ENCODE measurements around the gene SRSF3. TPM values are rescaled to one million over a fixed set of nuclear protein-coding genes. Genes with fewer than 3 reads are reported as not detected.
"Not testable (repeated sequence)": the region's sequence is repeated elsewhere in the genome, so short reads cannot be mapped to it uniquely, and the experiment has no call there.

The SRSF3 gene
- polyA plus RNA-seq, 4 donors = 115 to 400 (median 219) TPM

GRCh38 chr6:36580184-36580526 lies 14.0 kb upstream of the SRSF3 start:
- H3K27me3 ChIP-seq (ENCODE audit: control insufficient read depth in 3 of 3, insufficient read depth in 3 of 3, low read length in 3 of 3) = no peaks in the 10 kb centered on the region

GRCh38 chr6:36581716-36582115 lies 12.4 kb upstream of the SRSF3 start:
- Histone ChIP-seq H3K36me3 (ENCODE audit: control insufficient read depth in 3 of 3, insufficient read depth in 2 of 3, low read depth in 1 of 3, low read length in 3 of 3) (no peaks in the 10 kb centered on the region), H3K9me3 (ENCODE audit: control insufficient read depth in 2 of 2, insufficient read depth in 1 of 2, low read depth in 1 of 2, low read length in 1 of 2) (no peaks in the 10 kb centered on the region), H3K27ac (ENCODE audit: low read depth in 1 of 3, low read length in 2 of 3) (no peak overlapping the region), H3K27me3 (ENCODE audit: control insufficient read depth in 3 of 3, insufficient read depth in 3 of 3, low read length in 3 of 3) (no peaks in the 10 kb centered on the region), H3K4me1 (ENCODE audit: control insufficient read depth in 3 of 3, insufficient read depth in 2 of 3, low read depth in 1 of 3, low read length in 2 of 3) (peaks cover 0 to 7% (median 3%) of the 10 kb centered on the region in 3 donors), H3K4me3 (ENCODE audit: low read depth in 1 of 3, low read length in 3 of 3) (no peak overlapping the region)
- DNase-seq = no peak
- 80 to 91% (median 85%) methylated on average over 4 of the region's 4 CpGs for WGBS, 3 donors
- no peak for FAIRE-seq

More at GRCh38 chr6:36580184-36580526, 14.0 kb upstream of the SRSF3 start:
- Histone ChIP-seq H3K27ac (ENCODE audit: low read depth in 1 of 3, low read length in 2 of 3) (peak overlapping the region in 2 of 3 donors; percentile 3 to 38), H3K4me3 (ENCODE audit: low read depth in 1 of 3, low read length in 3 of 3) (no peak overlapping the region), H3K4me1 (ENCODE audit: control insufficient read depth in 3 of 3, insufficient read depth in 2 of 3, low read depth in 1 of 3, low read length in 2 of 3) (peaks cover 0 to 7% (median 3%) of the 10 kb centered on the region in 3 donors), H3K9me3 (ENCODE audit: control insufficient read depth in 2 of 2, insufficient read depth in 1 of 2, low read depth in 1 of 2, low read length in 1 of 2) (no peaks in the 10 kb centered on the region), H3K36me3 (ENCODE audit: control insufficient read depth in 3 of 3, insufficient read depth in 2 of 3, low read depth in 1 of 3, low read length in 3 of 3) (no peaks in the 10 kb centered on the region)
- no peak for DNase-seq
- 73 to 75% (median 73%) methylated on average over 8 of the region's 8 CpGs for WGBS, 3 donors
- no peak for FAIRE-seq

GRCh38 chr6:36586606-36587005 lies 7.6 kb upstream of the SRSF3 start:
- Histone ChIP-seq H3K27me3 (ENCODE audit: control insufficient read depth in 3 of 3, insufficient read depth in 3 of 3, low read length in 3 of 3) (no peaks in the 10 kb centered on the region), H3K4me1 (ENCODE audit: control insufficient read depth in 3 of 3, insufficient read depth in 2 of 3, low read depth in 1 of 3, low read length in 2 of 3) (no peaks in the 10 kb centered on the region), H3K36me3 (ENCODE audit: control insufficient read depth in 3 of 3, insufficient read depth in 2 of 3, low read depth in 1 of 3, low read length in 3 of 3) (no peaks in the 10 kb centered on the region), H3K27ac (ENCODE audit: low read depth in 1 of 3, low read length in 2 of 3) (no peak overlapping the region), H3K9me3 (ENCODE audit: control insufficient read depth in 2 of 2, insufficient read depth in 1 of 2, low read depth in 1 of 2, low read length in 1 of 2) (no peaks in the 10 kb centered on the region), H3K4me3 (ENCODE audit: low read depth in 1 of 3, low read length in 3 of 3) (no peak overlapping the region)
- DNase-seq (no peak), FAIRE-seq (no peak)
- WGBS, 3 donors = 74 to 94% (median 93%) methylated on average over 1 of the region's 1 CpG

- H3K4me3 ChIP-seq (ENCODE audit: low read depth in 1 of 3, low read length in 3 of 3); H3K9me3 ChIP-seq (ENCODE audit: control insufficient read depth in 2 of 2, insufficient read depth in 1 of 2, low read depth in 1 of 2, low read length in 1 of 2); H3K4me1 ChIP-seq (ENCODE audit: control insufficient read depth in 3 of 3, insufficient read depth in 2 of 3, low read depth in 1 of 3, low read length in 2 of 3); H3K27ac ChIP-seq (ENCODE audit: low read depth in 1 of 3, low read length in 2 of 3); DNase-seq; FAIRE-seq; H3K27me3 ChIP-seq (ENCODE audit: control insufficient read depth in 3 of 3, insufficient read depth in 3 of 3, low read length in 3 of 3); H3K36me3 ChIP-seq (ENCODE audit: control insufficient read depth in 3 of 3, insufficient read depth in 2 of 3, low read depth in 1 of 3, low read length in 3 of 3): not testable (repeated sequence)
- WGBS, 3 donors = 95 to 97% (median 96%) methylated on average over 9 of the region's 9 CpGs
These were observed 5.1 kb upstream of the SRSF3 start for GRCh38 chr6:36589025-36589400.

- FAIRE-seq (no peak), DNase-seq (peak; percentile 64 to 67)
- no peak overlapping the region for H3K4me3 ChIP-seq (ENCODE audit: low read depth in 1 of 3, low read length in 3 of 3)
- H3K27ac ChIP-seq (ENCODE audit: low read depth in 1 of 3, low read length in 2 of 3) = no peak overlapping the region
- no peaks in the 10 kb centered on the region for H3K36me3 ChIP-seq (ENCODE audit: control insufficient read depth in 3 of 3, insufficient read depth in 2 of 3, low read depth in 1 of 3, low read length in 3 of 3)
- H3K4me1 ChIP-seq (ENCODE audit: control insufficient read depth in 3 of 3, insufficient read depth in 2 of 3, low read depth in 1 of 3, low read length in 2 of 3) = peaks cover 0 to 6% (median 0%) of the 10 kb centered on the region in 3 donors
- WGBS, 3 donors = 19 to 64% (median 20%) methylated on average over 1 of the region's 1 CpG
- H3K27me3 ChIP-seq (ENCODE audit: control insufficient read depth in 3 of 3, insufficient read depth in 3 of 3, low read length in 3 of 3) = no peaks in the 10 kb centered on the region
- no peaks in the 10 kb centered on the region for H3K9me3 ChIP-seq (ENCODE audit: control insufficient read depth in 2 of 2, insufficient read depth in 1 of 2, low read depth in 1 of 2, low read length in 1 of 2)
These were observed 3.9 kb upstream of the SRSF3 start for GRCh38 chr6:36590237-36590636.

- Histone ChIP-seq H3K4me1 (ENCODE audit: control insufficient read depth in 3 of 3, insufficient read depth in 2 of 3, low read depth in 1 of 3, low read length in 2 of 3) (peaks cover 0 to 6% (median 0%) of the 10 kb centered on the region in 3 donors), H3K36me3 (ENCODE audit: control insufficient read depth in 3 of 3, insufficient read depth in 2 of 3, low read depth in 1 of 3, low read length in 3 of 3) (peaks cover 3 to 7% (median 3%) of the 10 kb centered on the region in 3 donors), H3K27ac (ENCODE audit: low read depth in 1 of 3, low read length in 2 of 3) (no peak overlapping the region), H3K9me3 (ENCODE audit: control insufficient read depth in 2 of 2, insufficient read depth in 1 of 2, low read depth in 1 of 2, low read length in 1 of 2) (no peaks in the 10 kb centered on the region), H3K27me3 (ENCODE audit: control insufficient read depth in 3 of 3, insufficient read depth in 3 of 3, low read length in 3 of 3) (no peaks in the 10 kb centered on the region), H3K4me3 (ENCODE audit: low read depth in 1 of 3, low read length in 3 of 3) (no peak overlapping the region)
- FAIRE-seq (no peak), DNase-seq (no peak)
- WGBS, 3 donors = 69 to 88% (median 76%) methylated on average over 12 of the region's 12 CpGs
These were observed 1.9 kb upstream of the SRSF3 start for GRCh38 chr6:36592221-36592655.

- H3K27ac ChIP-seq (ENCODE audit: low read depth in 1 of 3, low read length in 2 of 3) = peak overlapping the region; percentile 97 to 99 (median 98)
- H3K36me3 ChIP-seq (ENCODE audit: control insufficient read depth in 3 of 3, insufficient read depth in 2 of 3, low read depth in 1 of 3, low read length in 3 of 3) = peaks cover 10 to 18% (median 12%) of the 10 kb centered on the region in 3 donors
- no peaks in the 10 kb centered on the region for H3K27me3 ChIP-seq (ENCODE audit: control insufficient read depth in 3 of 3, insufficient read depth in 3 of 3, low read length in 3 of 3)
- DNase-seq (peak; percentile 79 to 88), FAIRE-seq (no peak)
- 1 to 4% (median 3%) methylated on average over 15 of the region's 15 CpGs for WGBS, 3 donors
- H3K4me1 ChIP-seq (ENCODE audit: control insufficient read depth in 3 of 3, insufficient read depth in 2 of 3, low read depth in 1 of 3, low read length in 2 of 3) = peaks cover 0 to 14% (median 6%) of the 10 kb centered on the region in 3 donors
- no peaks in the 10 kb centered on the region for H3K9me3 ChIP-seq (ENCODE audit: control insufficient read depth in 2 of 2, insufficient read depth in 1 of 2, low read depth in 1 of 2, low read length in 1 of 2)
- H3K4me3 ChIP-seq (ENCODE audit: low read depth in 1 of 3, low read length in 3 of 3) = peak overlapping the region; percentile 22 to 98 (median 42)
These were observed 563 bp upstream of the SRSF3 start for GRCh38 chr6:36593569-36594028.

- H3K36me3 ChIP-seq (ENCODE audit: control insufficient read depth in 3 of 3, insufficient read depth in 2 of 3, low read depth in 1 of 3, low read length in 3 of 3) = peaks cover 16 to 26% (median 17%) of the 10 kb centered on the region in 3 donors
- no peaks in the 10 kb centered on the region for H3K27me3 ChIP-seq (ENCODE audit: control insufficient read depth in 3 of 3, insufficient read depth in 3 of 3, low read length in 3 of 3)
- peak overlapping the region; percentile 74 to 98 (median 79) for H3K4me3 ChIP-seq (ENCODE audit: low read depth in 1 of 3, low read length in 3 of 3)
- no peak for FAIRE-seq
- peak overlapping the region; percentile 95 to 98 (median 97) for H3K27ac ChIP-seq (ENCODE audit: low read depth in 1 of 3, low read length in 2 of 3)
- H3K4me1 ChIP-seq (ENCODE audit: control insufficient read depth in 3 of 3, insufficient read depth in 2 of 3, low read depth in 1 of 3, low read length in 2 of 3) = peaks cover 2 to 27% (median 10%) of the 10 kb centered on the region in 3 donors
- no peaks in the 10 kb centered on the region for H3K9me3 ChIP-seq (ENCODE audit: control insufficient read depth in 2 of 2, insufficient read depth in 1 of 2, low read depth in 1 of 2, low read length in 1 of 2)
- DNase-seq = peak in 1 of 2 donors; percentile 64
- 0% methylated on average over 15 of the region's 15 CpGs for WGBS, 3 donors
These were observed 868 bp downstream of the SRSF3 start for GRCh38 chr6:36594816-36595643.

All from small intestine (tissue), 7 donors.